Spleen (tissue), 11 donors: Measurements from ENCODE around the gene FAM53B. TPM values are rescaled to one million over a fixed set of nuclear protein-coding genes. Genes with fewer than 3 reads are reported as not detected.

Experiments used
- DNase-seq: peaks from one replicate; pipeline ENCODE4 v3.0.0-alpha.2; 2020
- H3K27ac ChIP-seq, 8 donors: fragments of 200-600 bp; sonication (generic) in 7 of 8; 1 replicate in 4 of 8; 2 replicates in 4 of 8; pipeline versions ENCODE4 v1.5.0 to v1.8.0; 2016 to 2021; ENCODE audit warnings: inconsistent platforms in 4 of 8, mild to moderate bottlenecking in 4 of 8, moderate library complexity in 1 of 8
- H3K27me3 ChIP-seq, 7 donors: fragments of 200-600 bp; sonication (generic) in 6 of 7; replicated peaks in 1 of 7; 1 replicate in 4 of 7; 2 replicates in 3 of 7; pipeline versions ENCODE4 v1.5.0 to v1.8.0; 2016 to 2021; ENCODE audit warnings: inconsistent platforms in 3 of 7, mild to moderate bottlenecking in 1 of 7
- H3K36me3 ChIP-seq, 6 donors: fragments of 200-600 bp; sonication (generic) in 5 of 6; 1 replicate in 4 of 6; 2 replicates in 2 of 6; pipeline versions ENCODE4 v1.5.0 to v1.8.0; 2016 to 2021; ENCODE audit warnings: inconsistent platforms in 2 of 6
- H3K4me1 ChIP-seq, 6 donors: fragments of 200-600 bp; sonication (generic) in 5 of 6; 1 replicate in 3 of 6; 2 replicates in 3 of 6; pipeline versions ENCODE4 v1.5.0 to v1.8.0; 2016 to 2021; ENCODE audit warnings: inconsistent platforms in 3 of 6
- H3K4me3 ChIP-seq, 8 donors: fragments of 200-600 bp; sonication (generic) in 7 of 8; 1 replicate in 4 of 8; 2 replicates in 4 of 8; pipeline versions ENCODE4 v1.5.0 to v1.8.0; 2016 to 2021; ENCODE audit warnings: inconsistent platforms in 4 of 8, mild to moderate bottlenecking in 4 of 8, moderate library complexity in 2 of 8
- H3K9me3 ChIP-seq, 8 donors: fragments of 200-600 bp; sonication (generic) in 7 of 8; 1 replicate in 4 of 8; 2 replicates in 4 of 8; pipeline versions ENCODE4 v1.5.0 to v1.8.0; 2016 to 2021; ENCODE audit warnings: inconsistent platforms in 4 of 8
- CTCF ChIP-seq, 11 experiments: fragments of 200-600 bp in 7 of 11; fragments of 450-650 bp in 4 of 11; sonication (generic) in 4 of 11; IDR thresholded peaks in 8 of 11; conservative IDR thresholded peaks in 3 of 11; 1 replicate in 7 of 11; 2 replicates in 4 of 11; pipeline versions ENCODE4 v1.4.0 to v1.8.0; 2016 to 2021; ENCODE audit warnings: antibody characterized with exemption in 11 of 11, inconsistent platforms in 4 of 11, mild to moderate bottlenecking in 1 of 11
- POLR2A ChIP-seq, 3 donors: fragments of 450-650 bp; IDR thresholded peaks; one replicate each; pipeline ENCODE4 v1.5.1; 2017; ENCODE audit warnings: antibody characterized with exemption in 3 of 3, mild to moderate bottlenecking in 1 of 3
- POLR2AphosphoS5 ChIP-seq, 3 donors: sonication (generic); formaldehyde crosslinking; IDR thresholded peaks; one replicate each; pipeline ENCODE4 v1.5.1; 2017; ENCODE audit warnings: antibody characterized with exemption in 3 of 3
- WGBS, 5 donors: extraction: QIAGEN DNeasy Blood & Tissue Kit in 3 of 5; methylation state at CpG; one replicate each; pipeline versions ENCODE4 v1.1.5 to v1.1.7; 2013 to 2018; 5-methylcytosine and 5-hydroxymethylcytosine counted together
- intact Hi-C: fragments of 100-400 bp; cut with DNase I; formaldehyde crosslinking; loops from one replicate; pipeline ENCODE4 v1.15.0; 2023; ENCODE audit warnings: low total_unique reads
- polyA plus RNA-seq, 3 donors: library from polyadenylated mRNA; stranded (reverse); fragments of 200-250 nt; gene quantifications; one replicate each; pipeline ENCODE4 v1.2.1, GENCODE V29; 2013
- total RNA-seq, 7 donors: library from RNA; depleted of rRNA in 3 of 7; stranded (reverse); fragments of >200 nt in 3 of 7; fragmentation: NEBNext Ultra II Directional in 4 of 7; extraction: Animal tissue kit (Norgen Biotek cat#: 25700) in 4 of 7; gene quantifications; one replicate each; pipeline versions ENCODE4 v1.1.0 to v1.2.1, GENCODE V29; 2016 to 2021
- donor health status: healthy with polysubstance abuse.
- donor health status: DM: no; HTN: no; CAD: no; lungs with moderate emphysema.
- donor health status: DM: no; HTN: no; CAD: no.
- donor health status: Bipolar disorder and iron deficiency.
- donor health status: healthy.
- donor health status: DM: no; HTN: no; CAD: no.
- donor health status: DM: yes; HTN: yes; CAD: no.

Gene FAM53B
- total and polyA plus RNA-seq, 10 donors: 13.3 to 94.0 (median 56.2) TPM

- Histone ChIP-seq H3K27me3 (no peaks in the 10 kb centered on the region), H3K9me3 (no peaks in the 10 kb centered on the region), H3K36me3 (no peaks in the 10 kb centered on the region), H3K27ac (no peak overlapping the region), H3K4me3 (no peak overlapping the region), H3K4me1 (peaks cover 0 to 61% (median 23%) of the 10 kb centered on the region in 6 donors)
- TF ChIP-seq POLR2A (IDR thresholded peaks at IDR 0.05) (no peak), CTCF (IDR thresholded peaks at IDR 0.05 in 8 of 11, conservative IDR thresholded peaks at IDR 0.05 in 3 of 11) (no peak), POLR2AphosphoS5 (IDR thresholded peaks at IDR 0.05) (no peak)
- intact Hi-C loops: no loop called here
- DNase-seq: peak; percentile 74
- 76 to 88% (median 83%) methylated on average over 20 to 21 of the region's 21 CpGs for WGBS, 5 donors
Measured at GRCh38 chr10:124596962-124597845, 147.0 kb downstream of the FAM53B start.

- no peaks in the 10 kb centered on the region for H3K36me3 ChIP-seq
- intact Hi-C loops: no loop called here
- no peak for TF ChIP-seq CTCF (IDR thresholded peaks at IDR 0.05 in 8 of 11, conservative IDR thresholded peaks at IDR 0.05 in 3 of 11)
- no peaks in the 10 kb centered on the region for H3K27me3 ChIP-seq
- no peak overlapping the region for H3K27ac ChIP-seq
- H3K4me3 ChIP-seq: no peak overlapping the region
- WGBS, 5 donors: 80 to 87% (median 84%) methylated on average over 18 of the region's 18 CpGs
- peak; percentile 68 for DNase-seq
- H3K4me1 ChIP-seq: peaks cover 0 to 52% (median 15%) of the 10 kb centered on the region in 6 donors
- peaks cover 0 to 6% (median 0%) of the 10 kb centered on the region in 8 donors for H3K9me3 ChIP-seq
Measured at GRCh38 chr10:124596116-124596785, 147.9 kb downstream of the FAM53B start.

GRCh38 chr10:124595143-124595883, 148.9 kb downstream of the FAM53B start:
- peaks cover 0 to 7% (median 0%) of the 10 kb centered on the region in 8 donors for H3K9me3 ChIP-seq
- H3K27me3 ChIP-seq: no peaks in the 10 kb centered on the region
- intact Hi-C loops: no loop called here
- H3K4me3 ChIP-seq: no peak overlapping the region
- 89 to 92% (median 89%) methylated on average over 9 of the region's 9 CpGs for WGBS, 5 donors
- no peaks in the 10 kb centered on the region for H3K36me3 ChIP-seq
- no peak overlapping the region for H3K27ac ChIP-seq
- peak; percentile 62 for DNase-seq
- peaks cover 0 to 42% (median 7%) of the 10 kb centered on the region in 6 donors for H3K4me1 ChIP-seq
- TF ChIP-seq POLR2AphosphoS5 (IDR thresholded peaks at IDR 0.05) (no peak), POLR2A (IDR thresholded peaks at IDR 0.05) (no peak), CTCF (IDR thresholded peaks at IDR 0.05 in 8 of 11, conservative IDR thresholded peaks at IDR 0.05 in 3 of 11) (no peak)
